GM12874 (cell line): ENCODE results near the gene YBX1.

Experiments
- TF ChIP-seq, protein P1 (sequence below): IDR thresholded peaks from 2 replicates; pipeline ENCODE4 v1.5.1; 2011; ENCODE audit warnings: low read depth, mild to moderate bottlenecking, control low read depth, low read length, moderate library complexity; ENCODE audit not compliant: insufficient read depth

The YBX1 gene

GRCh38 chr1:42681741-42682483, at the start of gene YBX1:
Gene YBX1, plus strand, starts transcription at chr1:42682418. Its CDS starts 148 bp downstream, at chr1:42682566.
- TF ChIP-seq, protein P1, sequence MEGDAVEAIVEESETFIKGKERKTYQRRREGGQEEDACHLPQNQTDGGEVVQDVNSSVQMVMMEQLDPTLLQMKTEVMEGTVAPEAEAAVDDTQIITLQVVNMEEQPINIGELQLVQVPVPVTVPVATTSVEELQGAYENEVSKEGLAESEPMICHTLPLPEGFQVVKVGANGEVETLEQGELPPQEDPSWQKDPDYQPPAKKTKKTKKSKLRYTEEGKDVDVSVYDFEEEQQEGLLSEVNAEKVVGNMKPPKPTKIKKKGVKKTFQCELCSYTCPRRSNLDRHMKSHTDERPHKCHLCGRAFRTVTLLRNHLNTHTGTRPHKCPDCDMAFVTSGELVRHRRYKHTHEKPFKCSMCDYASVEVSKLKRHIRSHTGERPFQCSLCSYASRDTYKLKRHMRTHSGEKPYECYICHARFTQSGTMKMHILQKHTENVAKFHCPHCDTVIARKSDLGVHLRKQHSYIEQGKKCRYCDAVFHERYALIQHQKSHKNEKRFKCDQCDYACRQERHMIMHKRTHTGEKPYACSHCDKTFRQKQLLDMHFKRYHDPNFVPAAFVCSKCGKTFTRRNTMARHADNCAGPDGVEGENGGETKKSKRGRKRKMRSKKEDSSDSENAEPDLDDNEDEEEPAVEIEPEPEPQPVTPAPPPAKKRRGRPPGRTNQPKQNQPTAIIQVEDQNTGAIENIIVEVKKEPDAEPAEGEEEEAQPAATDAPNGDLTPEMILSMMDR, result no peak

DNA sequence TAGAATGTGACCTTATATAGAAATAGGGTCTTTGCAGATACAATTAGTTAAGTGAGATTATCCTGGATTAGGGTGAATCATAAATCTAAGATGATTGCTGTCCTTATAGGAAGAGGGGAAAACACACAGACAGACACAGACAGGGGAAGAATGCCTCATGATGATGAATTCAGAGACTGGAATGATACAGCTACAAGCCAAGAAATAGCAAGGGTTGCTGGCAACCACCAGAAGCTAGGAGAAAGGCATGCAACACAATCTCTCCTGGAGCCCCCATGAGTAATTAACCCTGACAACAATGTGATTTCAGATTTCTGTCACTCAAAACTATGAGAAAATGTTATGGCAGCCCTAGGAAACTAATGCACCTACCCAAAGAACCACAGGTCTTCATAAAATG, 43.1 kb upstream of the YBX1 start:
- TF ChIP-seq, protein P1, result no peak

GRCh38 chr1:42646056-42646455, 36.2 kb upstream of the YBX1 start:
- TF ChIP-seq, protein P1, result no peak

GRCh38 chr1:42657201-42657600, 25.0 kb upstream of the YBX1 start:
- TF ChIP-seq, protein P1, result no peak

- TF ChIP-seq, protein P1, result 0 out of 2 replicates have a peak, but pooled peaks have one; percentile 21
These were observed 24.0 kb upstream of the YBX1 start, which contains the start of gene PPIH for GRCh38 chr1:42657981-42658876. Gene PPIH, plus strand, starts transcription at chr1:42658423. Its CDS starts 24 bp downstream, at chr1:42658447.

GRCh38 chr1:42658877-42659337, 23.3 kb upstream of the YBX1 start:
- TF ChIP-seq, protein P1, result no peak

DNA sequence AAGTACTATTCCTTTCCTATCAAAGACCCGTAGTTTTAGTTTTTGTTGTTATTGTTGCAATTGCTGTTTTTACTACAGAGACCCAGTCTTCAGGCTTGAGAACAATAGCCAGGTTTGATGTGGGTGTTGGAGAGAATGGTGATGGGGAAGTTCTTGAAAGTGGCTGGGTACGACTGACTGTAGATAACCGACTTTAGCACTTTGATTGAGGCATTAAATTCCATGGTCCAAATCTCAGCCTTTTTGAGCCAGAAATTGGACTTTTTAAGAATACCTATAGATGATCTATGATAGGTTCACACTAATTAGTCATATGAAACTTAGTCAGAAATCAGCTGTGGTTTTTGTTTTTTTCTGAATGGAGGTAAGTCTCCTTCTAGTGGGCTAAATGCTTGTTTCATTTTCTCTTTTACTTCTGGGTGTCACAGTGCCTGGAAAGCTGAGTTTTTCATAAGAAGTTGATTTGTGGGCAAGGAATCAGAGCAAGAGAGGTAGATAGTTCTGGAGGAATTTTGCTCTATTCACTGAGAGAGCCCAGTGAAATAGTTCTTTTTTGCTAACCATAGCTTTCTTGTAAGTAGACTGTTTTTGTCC, 21.2 kb upstream of the YBX1 start:
- TF ChIP-seq, protein P1, result no peak
